K562 (cell line): ENCODE data around the gene SYNGR4. TPM values are rescaled to one million over a fixed set of nuclear protein-coding genes. Genes with fewer than 3 reads are reported as not detected.

ENCODE experiments used
- CEBPB ChIP-seq: fragments of 450-650 bp; IDR thresholded peaks from 2 replicates; pipeline ENCODE4 v1.6.1; 2016; ENCODE audit warnings: missing genetic modification characterization, missing compliant biosample characterization
- FOS ChIP-seq: IDR thresholded peaks from 3 replicates; pipeline ENCODE4 v1.6.1; 2011; ENCODE audit not compliant: insufficient read length; ENCODE audit errors: extremely low read depth
- FOXK2 ChIP-seq, 2 experiments: fragments of 450-650 bp; IDR thresholded peaks in 1 of 2; conservative IDR thresholded peaks in 1 of 2; 2 replicates each; pipeline ENCODE4 v1.6.1; 2016; ENCODE audit warnings: low read depth in 2 of 2, mild to moderate bottlenecking in 1 of 2
- HNRNPUL1 ChIP-seq: fragments of 200-400 bp; formaldehyde crosslinking; IDR thresholded peaks from 2 replicates; pipeline ENCODE4 v1.6.1; 2017; ENCODE audit warnings: low read length
- MYBL2 ChIP-seq, 2 experiments: fragments of 450-650 bp in 1 of 2; sonication (generic) in 1 of 2; formaldehyde crosslinking in 1 of 2; IDR thresholded peaks; 2 replicates each; pipeline versions ENCODE4 v1.6.1 to v1.8.1; 2017 to 2022; ENCODE audit warnings: borderline replicate concordance in 1 of 2, inconsistent platforms in 1 of 2, low read depth in 1 of 2, mild to moderate bottlenecking in 1 of 2, missing genetic modification reagents in 1 of 2, moderate library complexity in 1 of 2
- NCOA6 ChIP-seq: fragments of 450-650 bp; IDR thresholded peaks from 2 replicates; pipeline ENCODE4 v1.6.1; 2017; ENCODE audit warnings: mild to moderate bottlenecking
- POLR2AphosphoS5 ChIP-seq: IDR thresholded peaks from 2 replicates; pipeline ENCODE4 v1.6.1; 2011; ENCODE audit warnings: mild to moderate bottlenecking, low read depth, low read length, moderate library complexity; ENCODE audit not compliant: control insufficient read depth, insufficient read depth
- POLR3G ChIP-seq: IDR thresholded peaks from 2 replicates; pipeline ENCODE4 v1.6.1; 2011; ENCODE audit not compliant: insufficient read length, insufficient replicate concordance; ENCODE audit errors: extremely low read depth
- RNF2 ChIP-seq: sonication (generic); IDR thresholded peaks from 2 replicates; pipeline ENCODE4 v1.6.1; 2016
- U2AF2 ChIP-seq: fragments of 200-400 bp; formaldehyde crosslinking; optimal IDR thresholded peaks from 2 replicates; pipeline ENCODE3; 2017; ENCODE audit warnings: low read depth, mild to moderate bottlenecking, low read length
- ZNF143 ChIP-seq: sonication (generic); formaldehyde crosslinking; IDR thresholded peaks from 2 replicates; pipeline ENCODE4 v1.9.0; 2022; ENCODE audit warnings: mild to moderate bottlenecking, missing genetic modification reagents
- ZNF584 ChIP-seq: fragments of 200-800 bp; sonication (Bioruptor generic); IDR thresholded peaks from 2 replicates; pipeline ENCODE4 v1.6.1; 2016; ENCODE audit warnings: low read depth, mild to moderate bottlenecking, missing genetic modification characterization, missing compliant biosample characterization
- polyA plus RNA-seq, 8 experiments: library from polyadenylated mRNA; depleted of rRNA in 4 of 8; stranded (reverse) in 5 of 8; unstranded in 3 of 8; fragments of >200 nt; fragmentation: Nextera tagmentation in 2 of 8; fragmentation: Illumina TruSeq in 1 of 8; extraction: Ambion mirVana in 2 of 8; extraction: Trizol in 1 of 8; gene quantifications; 2 replicates each; pipeline versions ENCODE4 v1.2.1 to v1.2.3, GENCODE V29; 2011 to 2014; ENCODE audit warnings: inconsistent platforms in 1 of 8, missing spikeins in 1 of 8
- total RNA-seq, 7 experiments: library from RNA; depleted of rRNA in 6 of 7; stranded (reverse); fragments of >200 nt in 6 of 7; fragmentation: Illumina TruSeq in 2 of 7; extraction: Trizol in 2 of 7; gene quantifications; 2 replicates each; pipeline versions ENCODE4 v1.2.1 to v1.2.3, GENCODE V29; 2011 to 2021; ENCODE audit warnings: low replicate concordance in 1 of 7
- TF ChIP-seq, protein P1 (sequence below): fragments of 250-450 bp; sonication (Bioruptor Pico); IDR thresholded peaks from 2 replicates; pipeline ENCODE4 v1.4.0; 2020; ENCODE audit warnings: borderline replicate concordance
- TF ChIP-seq, protein P2 (sequence below): fragments of 450-650 bp; formaldehyde crosslinking; IDR thresholded peaks from 2 replicates; pipeline ENCODE4 v1.4.0; 2020; ENCODE audit warnings: mild to moderate bottlenecking, moderate library complexity
- TF ChIP-seq, protein P3 (sequence below), 2 experiments: fragments of 450-650 bp; formaldehyde crosslinking in 1 of 2; IDR thresholded peaks; 2 replicates each; pipeline versions ENCODE4 v1.4.0 to v1.6.1; 2014 to 2020; ENCODE audit warnings: mild to moderate bottlenecking in 2 of 2, borderline replicate concordance in 1 of 2, low read depth in 1 of 2

Gene SYNGR4
- total and polyA plus RNA-seq, 9 of the 15 experiments (the other 6 are each of a cell fraction or from before 2014, with no cell fraction given): 0.07 to 0.14 TPM; not detected in 7

DNA sequence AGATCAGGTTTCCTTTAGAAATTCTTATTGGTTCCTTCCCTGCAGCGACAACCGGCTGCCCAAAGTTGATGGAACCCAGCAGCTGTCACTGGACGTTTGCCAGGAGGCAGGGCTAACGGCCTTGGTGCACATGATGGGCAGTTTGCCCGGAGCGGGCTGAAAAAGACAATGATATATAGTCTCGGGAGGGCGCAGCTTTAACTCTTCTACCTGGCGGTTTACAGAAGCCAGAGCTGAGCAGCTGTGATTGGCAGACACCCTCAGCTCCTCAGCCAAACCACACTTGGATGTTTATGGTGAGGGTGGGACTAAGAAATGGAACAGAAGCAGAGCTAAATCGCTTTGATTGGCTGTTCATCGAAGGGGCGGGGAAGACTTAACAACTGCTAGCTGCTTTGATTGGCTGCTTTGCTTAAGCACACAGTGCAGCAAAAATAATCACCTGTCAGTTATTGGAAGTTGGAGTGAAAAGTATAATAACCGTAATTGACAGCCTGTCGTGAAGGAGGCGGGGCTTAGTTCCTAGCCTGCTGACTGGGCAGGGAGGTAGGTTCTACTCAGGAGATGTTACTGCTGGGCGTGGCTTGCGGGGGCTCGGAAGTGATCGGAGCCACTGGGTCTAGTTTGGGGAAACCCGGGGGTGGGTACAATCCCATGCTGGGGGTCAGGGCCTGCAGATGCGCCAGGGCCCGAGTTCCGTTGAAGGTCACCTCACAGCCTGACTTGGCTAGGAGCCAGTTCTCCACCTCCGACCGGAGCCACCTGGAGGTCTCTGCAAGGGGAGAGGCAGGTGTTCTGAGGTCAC lies 31.3 kb upstream of the SYNGR4 start (continued):
- TF ChIP-seq, protein P1, sequence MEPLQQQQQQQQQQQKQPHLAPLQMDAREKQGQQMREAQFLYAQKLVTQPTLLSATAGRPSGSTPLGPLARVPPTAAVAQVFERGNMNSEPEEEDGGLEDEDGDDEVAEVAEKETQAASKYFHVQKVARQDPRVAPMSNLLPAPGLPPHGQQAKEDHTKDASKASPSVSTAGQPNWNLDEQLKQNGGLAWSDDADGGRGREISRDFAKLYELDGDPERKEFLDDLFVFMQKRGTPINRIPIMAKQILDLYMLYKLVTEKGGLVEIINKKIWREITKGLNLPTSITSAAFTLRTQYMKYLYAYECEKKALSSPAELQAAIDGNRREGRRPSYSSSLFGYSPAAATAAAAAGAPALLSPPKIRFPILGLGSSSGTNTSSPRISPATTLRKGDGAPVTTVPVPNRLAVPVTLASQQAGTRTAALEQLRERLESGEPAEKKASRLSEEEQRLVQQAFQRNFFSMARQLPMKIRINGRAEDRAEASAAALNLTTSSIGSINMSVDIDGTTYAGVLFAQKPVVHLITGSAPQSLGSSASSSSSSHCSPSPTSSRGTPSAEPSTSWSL (CRISPR knock-in tag): no peak
- TF ChIP-seq FOS (peak; percentile 86), MYBL2 (IDR thresholded peaks at IDR 0.05; ENCODE audit: low read depth) (no peak; the same call in 1 of the 2 replicates), MYBL2 (CRISPR knock-in tag; IDR thresholded peaks at IDR 0.05; ENCODE audit: borderline replicate concordance) (no peak), RNF2 (no peak), POLR3G (no peak), CEBPB (tag) (no peak), HNRNPUL1 (no peak), FOXK2 (conservative IDR thresholded peaks at IDR 0.05 in 1 of 2, IDR thresholded peaks at IDR 0.05 in 1 of 2; ENCODE audit: low read depth in 2 of 2) (peak in 1 of 2 experiments; percentile 63; a peak in 2 of 4 replicates), ZNF143 (no peak), U2AF2 (no peak), ZNF584 (no peak), POLR2AphosphoS5 (no peak; the same call in 1 of the 2 replicates), NCOA6 (no peak)
- TF ChIP-seq, protein P2, sequence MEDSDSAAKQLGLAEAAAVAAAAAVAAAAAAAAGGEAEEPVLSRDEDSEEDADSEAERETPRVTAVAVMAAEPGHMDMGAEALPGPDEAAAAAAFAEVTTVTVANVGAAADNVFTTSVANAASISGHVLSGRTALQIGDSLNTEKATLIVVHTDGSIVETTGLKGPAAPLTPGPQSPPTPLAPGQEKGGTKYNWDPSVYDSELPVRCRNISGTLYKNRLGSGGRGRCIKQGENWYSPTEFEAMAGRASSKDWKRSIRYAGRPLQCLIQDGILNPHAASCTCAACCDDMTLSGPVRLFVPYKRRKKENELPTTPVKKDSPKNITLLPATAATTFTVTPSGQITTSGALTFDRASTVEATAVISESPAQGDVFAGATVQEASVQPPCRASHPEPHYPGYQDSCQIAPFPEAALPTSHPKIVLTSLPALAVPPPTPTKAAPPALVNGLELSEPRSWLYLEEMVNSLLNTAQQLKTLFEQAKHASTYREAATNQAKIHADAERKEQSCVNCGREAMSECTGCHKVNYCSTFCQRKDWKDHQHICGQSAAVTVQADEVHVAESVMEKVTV (CRISPR knock-in tag): no peak
- TF ChIP-seq, protein P3, sequence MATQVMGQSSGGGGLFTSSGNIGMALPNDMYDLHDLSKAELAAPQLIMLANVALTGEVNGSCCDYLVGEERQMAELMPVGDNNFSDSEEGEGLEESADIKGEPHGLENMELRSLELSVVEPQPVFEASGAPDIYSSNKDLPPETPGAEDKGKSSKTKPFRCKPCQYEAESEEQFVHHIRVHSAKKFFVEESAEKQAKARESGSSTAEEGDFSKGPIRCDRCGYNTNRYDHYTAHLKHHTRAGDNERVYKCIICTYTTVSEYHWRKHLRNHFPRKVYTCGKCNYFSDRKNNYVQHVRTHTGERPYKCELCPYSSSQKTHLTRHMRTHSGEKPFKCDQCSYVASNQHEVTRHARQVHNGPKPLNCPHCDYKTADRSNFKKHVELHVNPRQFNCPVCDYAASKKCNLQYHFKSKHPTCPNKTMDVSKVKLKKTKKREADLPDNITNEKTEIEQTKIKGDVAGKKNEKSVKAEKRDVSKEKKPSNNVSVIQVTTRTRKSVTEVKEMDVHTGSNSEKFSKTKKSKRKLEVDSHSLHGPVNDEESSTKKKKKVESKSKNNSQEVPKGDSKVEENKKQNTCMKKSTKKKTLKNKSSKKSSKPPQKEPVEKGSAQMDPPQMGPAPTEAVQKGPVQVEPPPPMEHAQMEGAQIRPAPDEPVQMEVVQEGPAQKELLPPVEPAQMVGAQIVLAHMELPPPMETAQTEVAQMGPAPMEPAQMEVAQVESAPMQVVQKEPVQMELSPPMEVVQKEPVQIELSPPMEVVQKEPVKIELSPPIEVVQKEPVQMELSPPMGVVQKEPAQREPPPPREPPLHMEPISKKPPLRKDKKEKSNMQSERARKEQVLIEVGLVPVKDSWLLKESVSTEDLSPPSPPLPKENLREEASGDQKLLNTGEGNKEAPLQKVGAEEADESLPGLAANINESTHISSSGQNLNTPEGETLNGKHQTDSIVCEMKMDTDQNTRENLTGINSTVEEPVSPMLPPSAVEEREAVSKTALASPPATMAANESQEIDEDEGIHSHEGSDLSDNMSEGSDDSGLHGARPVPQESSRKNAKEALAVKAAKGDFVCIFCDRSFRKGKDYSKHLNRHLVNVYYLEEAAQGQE (IDR thresholded peaks at IDR 0.05; ENCODE audit: borderline replicate concordance): no peak
- TF ChIP-seq, protein P3 (CRISPR knock-in tag; IDR thresholded peaks at IDR 0.05; ENCODE audit: low read depth): no peak
